GM23248 (cell line): ENCODE measurements around the gene BHLHA9. TPM values are rescaled to one million over a fixed set of nuclear protein-coding genes. Genes with fewer than 3 reads are reported as not detected.

ENCODE experiments used
- DNase-seq: peaks from one replicate; pipeline ENCODE4 v3.0.0-alpha.2; 2015
- H2AFZ ChIP-seq: fragments of 200-600 bp; sonication (generic); 2 replicates; pipeline ENCODE4 v1.6.1; 2016; ENCODE audit warnings: antibody characterized with exemption
- H3F3A ChIP-seq: fragments of 200-600 bp; sonication (generic); 2 replicates; pipeline ENCODE4 v1.6.1; 2016; ENCODE audit warnings: mild to moderate bottlenecking, antibody characterized with exemption, mixed run types; ENCODE audit not compliant: insufficient read depth
- H3K27ac ChIP-seq: fragments of 200-600 bp; sonication (generic); 2 replicates; pipeline ENCODE4 v1.5.1; 2016; ENCODE audit warnings: mild to moderate bottlenecking
- H3K27me3 ChIP-seq: fragments of 200-600 bp; sonication (generic); replicated peaks from 2 replicates; pipeline ENCODE4 v1.6.1; 2016; ENCODE audit warnings: mild to moderate bottlenecking; ENCODE audit not compliant: insufficient read depth
- H3K36me3 ChIP-seq: fragments of 200-600 bp; sonication (generic); 2 replicates; pipeline ENCODE4 v1.6.1; 2016; ENCODE audit warnings: low read depth, mild to moderate bottlenecking
- H3K4me1 ChIP-seq: fragments of 200-600 bp; sonication (generic); 2 replicates; pipeline ENCODE4 v1.6.1; 2016; ENCODE audit warnings: mild to moderate bottlenecking; ENCODE audit not compliant: insufficient read depth
- H3K4me2 ChIP-seq: fragments of 200-600 bp; sonication (generic); one replicate; pipeline ENCODE4 v1.6.1; 2016; ENCODE audit warnings: mild to moderate bottlenecking; ENCODE audit not compliant: unreplicated experiment
- H3K4me3 ChIP-seq: fragments of 200-600 bp; sonication (generic); 2 replicates; pipeline ENCODE4 v1.5.1; 2016; ENCODE audit warnings: mild to moderate bottlenecking
- H3K79me2 ChIP-seq: fragments of 200-600 bp; sonication (generic); 2 replicates; pipeline ENCODE4 v1.6.1; 2016; ENCODE audit warnings: mild to moderate bottlenecking; ENCODE audit not compliant: insufficient read depth
- H3K9ac ChIP-seq: fragments of 200-600 bp; sonication (generic); 2 replicates; pipeline ENCODE4 v1.6.1; 2016; ENCODE audit warnings: mild to moderate bottlenecking
- H3K9me2 ChIP-seq: fragments of 200-600 bp; sonication (generic); 2 replicates; pipeline ENCODE4 v1.6.1; 2016; ENCODE audit warnings: mixed run types, mild to moderate bottlenecking, moderate library complexity; ENCODE audit not compliant: insufficient read depth
- H3K9me3 ChIP-seq: fragments of 200-600 bp; sonication (generic); one replicate; pipeline ENCODE4 v1.6.1; 2017; ENCODE audit warnings: low read depth
- H4K20me1 ChIP-seq: fragments of 200-600 bp; sonication (generic); 2 replicates; pipeline ENCODE4 v1.6.0; 2016; ENCODE audit not compliant: insufficient read depth
- EZH2 ChIP-seq: fragments of 200-600 bp; sonication (generic); IDR thresholded peaks from 2 replicates; pipeline ENCODE4 v1.6.1; 2018; ENCODE audit warnings: antibody characterized with exemption, mild to moderate bottlenecking; ENCODE audit not compliant: insufficient read depth, poor library complexity, severe bottlenecking
- EZH2phosphoT487 ChIP-seq: fragments of 200-600 bp; sonication (generic); IDR thresholded peaks from 2 replicates; pipeline ENCODE4 v1.6.1; 2018; ENCODE audit warnings: antibody characterized with exemption, moderate library complexity, mild to moderate bottlenecking, low read depth; ENCODE audit not compliant: insufficient read depth
- WGBS, 2 experiments: methylation state at CpG; one replicate each; pipeline ENCODE4 v1.1.6; 2015 to 2017; ENCODE audit warnings: low lambda C conversion rate in 2 of 2, low coverage in 1 of 2; ENCODE audit errors: missing lambda C conversion rate in 2 of 2; 5-methylcytosine and 5-hydroxymethylcytosine counted together
- in situ Hi-C: fragments of 300-500 bp; cut with MboI; formaldehyde crosslinking; loops from 2 replicates; pipeline ENCODE4 v1.15.0; 2020
- polyA plus RNA-seq: library from polyadenylated mRNA; unstranded; fragments of >200 nt; fragmentation: Nextera tagmentation; extraction: Ambion mirVana; gene quantifications from 2 replicates; pipeline ENCODE4 v1.2.1, GENCODE V29; 2016
- total RNA-seq: library from RNA; depleted of rRNA; stranded (reverse); fragments of >200 nt; shearing (Covaris generic); gene quantifications from 2 replicates; pipeline ENCODE4 v1.2.3, GENCODE V29; 2014; rRNA removed

Gene BHLHA9
- total and polyA plus RNA-seq, 2 experiments from 2014 or later = not detected

DNA sequence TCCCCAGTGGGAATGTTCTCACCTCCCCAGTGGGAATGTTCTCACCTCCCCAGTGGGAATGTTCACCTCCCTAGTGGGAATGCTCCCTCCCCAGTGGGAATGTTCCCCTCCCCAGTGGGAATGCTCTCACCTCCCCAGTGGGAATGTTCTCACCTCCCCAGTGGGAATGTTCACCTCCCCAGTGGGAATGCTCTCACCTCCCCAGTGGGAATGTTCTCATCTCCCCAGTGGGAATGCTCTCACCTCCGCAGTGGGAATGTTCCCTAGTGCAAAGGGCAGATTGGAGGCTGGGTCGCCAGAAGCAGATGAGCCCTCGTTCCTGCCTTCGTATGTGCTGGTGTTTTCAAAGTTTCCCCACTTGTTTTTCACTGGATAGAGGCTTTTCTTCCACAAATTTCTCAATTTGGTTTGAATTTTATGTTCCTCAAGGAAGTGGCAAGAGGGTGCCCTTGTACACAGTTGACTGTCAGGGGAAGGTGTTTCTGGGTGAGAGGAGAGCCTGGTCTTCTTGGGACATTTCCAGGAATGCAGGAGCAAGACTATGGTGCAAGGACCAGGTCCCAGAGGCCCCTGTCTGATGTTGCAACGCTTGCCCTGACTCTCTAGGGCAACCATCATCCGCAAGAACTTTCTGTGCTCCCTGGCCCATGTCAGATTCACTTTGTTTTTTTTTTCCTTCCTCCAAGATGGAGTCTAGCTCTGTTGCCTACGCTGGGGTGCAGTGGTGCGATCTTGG, 43.2 kb downstream of the BHLHA9 start:
- H3K4me3 ChIP-seq = no peak overlapping the region
- DNase-seq = no peak
- WGBS, 2 experiments = 68 to 74% methylated on average over 8 of the region's 8 CpGs
- no peak overlapping the region for H3K27ac ChIP-seq
- H3K27me3 ChIP-seq = no peaks in the 10 kb centered on the region; the same call in 1 of the 2 replicates
- H3K36me3 ChIP-seq = no peaks in the 10 kb centered on the region
- H3K79me2 ChIP-seq = no peaks in the 10 kb centered on the region
- H3K4me1 ChIP-seq = no peaks in the 10 kb centered on the region
- no peaks in the 10 kb centered on the region for H3K9me3 ChIP-seq
- no peaks in the 10 kb centered on the region for H3K9me2 ChIP-seq
- no peaks in the 10 kb centered on the region for H4K20me1 ChIP-seq
- no peaks in the 10 kb centered on the region for H3F3A ChIP-seq
- TF ChIP-seq EZH2 (no peak), EZH2phosphoT487 (no peak)
- H3K4me2 ChIP-seq = no peak overlapping the region
- H3K9ac ChIP-seq = no peak overlapping the region
- H2AFZ ChIP-seq = no peak overlapping the region
- in situ Hi-C loops = no loop called here

DNA sequence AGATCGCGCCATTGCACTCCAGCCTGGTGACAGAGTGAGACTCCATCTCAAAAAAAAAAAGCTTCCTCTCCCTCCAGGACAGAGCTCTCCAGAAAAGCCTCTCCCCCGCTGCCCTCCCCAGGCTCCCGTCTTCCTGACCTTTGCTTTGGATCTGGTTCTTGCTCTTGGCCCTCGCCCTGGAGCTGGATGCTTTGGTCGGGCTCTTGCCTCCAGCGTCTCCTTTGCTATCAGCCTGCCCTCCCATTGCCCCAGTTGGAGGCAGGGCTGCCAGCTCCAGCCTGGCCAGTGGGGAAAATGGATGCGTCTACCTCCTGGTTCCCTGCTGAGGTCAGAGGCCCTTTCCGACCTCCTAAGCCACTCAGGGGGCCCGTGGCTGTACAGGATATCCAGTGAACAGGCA, 45.2 kb downstream of the BHLHA9 start:
- Histone ChIP-seq H3F3A (no peaks in the 10 kb centered on the region), H3K79me2 (no peaks in the 10 kb centered on the region), H4K20me1 (no peaks in the 10 kb centered on the region), H3K4me1 (no peaks in the 10 kb centered on the region), H3K27ac (no peak overlapping the region), H3K9me3 (no peaks in the 10 kb centered on the region), H3K9ac (no peak overlapping the region), H3K4me2 (no peak overlapping the region), H3K9me2 (no peaks in the 10 kb centered on the region), H2AFZ (no peak overlapping the region), H3K4me3 (no peak overlapping the region), H3K27me3 (no peaks in the 10 kb centered on the region; the same call in 1 of the 2 replicates), H3K36me3 (no peaks in the 10 kb centered on the region)
- in situ Hi-C loops = no loop called here
- DNase-seq = no peak
- 78 to 82% methylated on average over 9 to 10 of the region's 10 CpGs for WGBS, 2 experiments
- TF ChIP-seq EZH2phosphoT487 = no peak
- no peak for TF ChIP-seq EZH2

DNA sequence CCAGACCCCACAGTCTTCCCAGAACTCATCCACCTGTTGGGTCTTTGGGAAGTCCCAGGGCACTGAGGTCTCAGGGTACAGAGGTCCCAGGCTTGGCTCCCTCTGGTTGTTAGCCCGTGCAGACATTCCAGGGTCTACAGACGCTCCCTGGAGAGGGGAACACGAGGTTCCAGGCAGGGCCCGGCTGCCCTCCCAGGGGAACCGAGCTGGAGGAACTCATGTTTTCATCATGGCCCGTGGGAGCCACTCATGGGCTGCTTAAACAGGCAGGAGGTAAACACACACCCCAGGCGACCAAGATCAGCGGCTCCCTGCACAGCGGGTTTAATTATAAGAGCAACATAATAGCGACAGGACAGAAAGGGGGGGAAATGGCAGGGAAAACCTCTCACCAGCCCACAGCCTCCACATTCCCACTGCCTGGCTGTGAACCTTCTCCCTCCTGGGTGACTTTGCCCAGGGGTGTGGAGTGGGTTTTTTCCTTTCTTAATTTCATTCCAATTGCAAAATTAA, 45.7 kb downstream of the BHLHA9 start:
- WGBS, 2 experiments = 52 to 55% methylated on average over 10 of the region's 10 CpGs
- H3K9ac ChIP-seq = no peak overlapping the region
- H3K9me2 ChIP-seq = no peaks in the 10 kb centered on the region
- no peak for DNase-seq
- no peaks in the 10 kb centered on the region for H3K9me3 ChIP-seq
- H4K20me1 ChIP-seq = no peaks in the 10 kb centered on the region
- no peak overlapping the region for H3K4me2 ChIP-seq
- TF ChIP-seq EZH2 = no peak
- TF ChIP-seq EZH2phosphoT487 = no peak
- H3K27me3 ChIP-seq = no peaks in the 10 kb centered on the region; the same call in 1 of the 2 replicates
- H3K36me3 ChIP-seq = no peaks in the 10 kb centered on the region
- H3K4me1 ChIP-seq = no peaks in the 10 kb centered on the region
- H3K79me2 ChIP-seq = no peaks in the 10 kb centered on the region
- in situ Hi-C loops = no loop called here
- no peak overlapping the region for H3K27ac ChIP-seq
- no peak overlapping the region for H2AFZ ChIP-seq
- no peaks in the 10 kb centered on the region for H3F3A ChIP-seq
- no peak overlapping the region for H3K4me3 ChIP-seq

Other genes starting within 250 kb of the BHLHA9 start
- gene ABR, start 90.5 kb upstream of the BHLHA9 start, total RNA-seq = 31.0 and 38.2 TPM in 2 replicates
- gene ABR, start 90.5 kb upstream of the BHLHA9 start, polyA plus RNA-seq = 24.4 and 26.7 TPM in 2 replicates
- gene TRARG1, start 9.2 kb downstream of the BHLHA9 start, total RNA-seq = not detected in 2 replicates
- not detected in 2 replicates for gene TRARG1, start 9.2 kb downstream of the BHLHA9 start, polyA plus RNA-seq
- 255 and 287 TPM in 2 replicates for gene YWHAE, start 129.8 kb downstream of the BHLHA9 start, total RNA-seq
- 599 and 605 TPM in 2 replicates for gene YWHAE, start 129.8 kb downstream of the BHLHA9 start, polyA plus RNA-seq
- 113 and 117 TPM in 2 replicates for gene CRK, start 185.8 kb downstream of the BHLHA9 start, total RNA-seq
- gene CRK, start 185.8 kb downstream of the BHLHA9 start, polyA plus RNA-seq = 86.0 and 93.6 TPM in 2 replicates
- gene MYO1C, start 222.2 kb downstream of the BHLHA9 start, total RNA-seq = 206 and 218 TPM in 2 replicates
- gene MYO1C, start 222.2 kb downstream of the BHLHA9 start, polyA plus RNA-seq = 196 and 197 TPM in 2 replicates
- gene INPP5K, start 246.2 kb downstream of the BHLHA9 start, total RNA-seq = 42.3 and 57.8 TPM in 2 replicates
- 36.1 and 37.5 TPM in 2 replicates for gene INPP5K, start 246.2 kb downstream of the BHLHA9 start, polyA plus RNA-seq